ENCODE results near the gene FCN2. TPM values are rescaled to one million over a fixed set of nuclear protein-coding genes. Genes with fewer than 3 reads are reported as not detected.

FCN2 gene
- total and polyA plus RNA-seq, 9 donors, result 0.16 to 0.24 (median 0.18) TPM; not detected in 5

DNA sequence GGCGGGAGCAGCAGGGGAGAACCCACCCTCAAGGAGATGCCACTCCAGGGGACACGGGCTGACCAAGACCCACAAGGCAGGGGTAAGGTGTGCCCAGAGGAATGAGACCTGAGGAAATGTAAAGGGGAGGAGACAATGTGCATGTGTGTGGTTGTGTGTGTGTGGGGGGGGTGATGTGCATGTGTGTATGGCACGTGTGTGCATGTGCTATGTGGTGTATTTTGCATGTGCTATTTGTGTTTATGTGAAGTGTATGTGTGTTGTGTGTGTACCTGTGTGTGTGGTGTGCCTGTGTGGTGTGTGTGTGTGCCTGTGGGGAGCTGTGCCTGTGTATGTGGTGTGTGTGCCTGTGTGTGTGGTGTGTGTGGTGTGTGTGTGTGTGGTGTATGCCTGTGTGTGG is 33.5 kb upstream of the FCN2 start:
- no peaks in the 10 kb centered on the region for H3K27me3 ChIP-seq (ENCODE audit: control insufficient read depth, insufficient read depth, low read length)
- peaks cover 16% of the 10 kb centered on the region for H3K9me3 ChIP-seq (replicated peaks; ENCODE audit: control insufficient read depth, low read depth, low read length)
- WGBS (ENCODE audit: insufficient coverage), result 82% methylated on average over 2 of the region's 3 CpGs
- H3K4me1 ChIP-seq (ENCODE audit: control insufficient read depth, insufficient read depth, low read length), result peaks cover 3% of the 10 kb centered on the region
- H3K36me3 ChIP-seq (ENCODE audit: control insufficient read depth, insufficient read depth, low read length), result peaks cover 29% of the 10 kb centered on the region
- DNase-seq, result no peak
- H3K4me3 ChIP-seq (ENCODE audit: low read length), result no peak overlapping the region
- no peak overlapping the region for H3K27ac ChIP-seq (ENCODE audit: low read length)

DNA sequence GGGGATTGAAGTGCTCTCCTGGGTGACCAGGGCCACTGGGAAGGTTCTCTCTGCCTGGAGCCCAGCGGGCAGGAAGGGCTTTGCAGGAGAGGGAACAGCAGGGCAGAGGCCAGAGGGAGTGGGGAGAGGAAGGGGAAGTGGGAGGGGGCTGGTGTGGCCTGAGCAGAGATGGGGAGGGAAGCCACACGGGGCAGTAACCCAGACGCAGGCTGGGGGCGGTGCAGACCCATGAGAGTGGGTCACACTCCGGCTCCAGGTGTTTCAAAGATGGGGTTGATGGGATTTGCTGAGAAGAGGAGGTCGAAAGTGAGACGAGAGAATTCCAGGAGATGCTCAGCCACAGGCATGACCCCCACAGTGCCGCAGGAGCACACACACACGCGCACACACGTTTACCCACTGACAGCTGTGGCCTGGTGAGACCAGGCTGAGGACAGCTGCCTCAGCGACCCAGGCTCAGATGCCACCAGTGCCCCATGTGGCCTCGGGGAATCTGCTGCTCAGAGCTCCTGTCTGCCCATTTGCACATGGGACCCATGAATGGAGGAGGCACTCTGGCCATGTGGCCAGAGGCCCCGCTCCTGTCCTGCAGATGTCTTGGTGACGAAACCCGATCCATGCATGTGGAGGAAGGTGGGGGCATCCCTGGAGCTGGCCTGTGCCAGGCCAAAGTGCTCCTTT is 32.7 kb upstream of the FCN2 start:
- no peaks in the 10 kb centered on the region for H3K27me3 ChIP-seq (ENCODE audit: control insufficient read depth, insufficient read depth, low read length)
- peaks cover 21% of the 10 kb centered on the region for H3K36me3 ChIP-seq (ENCODE audit: control insufficient read depth, insufficient read depth, low read length)
- no peak overlapping the region for H3K4me3 ChIP-seq (ENCODE audit: low read length)
- no peak for DNase-seq
- H3K9me3 ChIP-seq (replicated peaks; ENCODE audit: control insufficient read depth, low read depth, low read length), result peaks cover 16% of the 10 kb centered on the region
- peaks cover 3% of the 10 kb centered on the region for H3K4me1 ChIP-seq (ENCODE audit: control insufficient read depth, insufficient read depth, low read length)
- H3K27ac ChIP-seq (ENCODE audit: low read length), result no peak overlapping the region
- WGBS (ENCODE audit: insufficient coverage), result 67% methylated on average over 13 of the region's 16 CpGs

DNA sequence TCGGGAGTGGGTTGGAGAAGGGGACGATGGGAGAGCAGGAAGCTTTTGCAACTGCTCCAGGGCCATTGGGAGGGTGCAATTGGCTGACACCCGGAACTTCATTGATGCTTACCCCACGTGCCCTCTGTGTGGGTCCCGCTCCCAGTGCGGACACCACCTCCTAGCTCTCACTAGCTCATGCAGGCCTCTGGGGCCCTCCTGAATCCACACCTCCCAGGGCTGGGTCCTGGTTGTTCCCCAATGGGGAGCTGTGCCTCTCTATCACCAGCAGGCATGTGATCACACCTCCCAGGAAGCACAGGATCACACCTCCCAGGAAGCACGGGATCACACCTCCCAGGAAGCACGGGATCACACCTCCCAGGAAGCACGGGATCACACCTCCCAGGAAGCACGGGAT is 32.1 kb upstream of the FCN2 start:
- Histone ChIP-seq H3K36me3 (ENCODE audit: control insufficient read depth, insufficient read depth, low read length) (peaks cover 16% of the 10 kb centered on the region), H3K9me3 (replicated peaks; ENCODE audit: control insufficient read depth, low read depth, low read length) (peaks cover 16% of the 10 kb centered on the region), H3K27me3 (ENCODE audit: control insufficient read depth, insufficient read depth, low read length) (no peaks in the 10 kb centered on the region), H3K4me3 (ENCODE audit: low read length) (no peak overlapping the region), H3K4me1 (ENCODE audit: control insufficient read depth, insufficient read depth, low read length) (peaks cover 3% of the 10 kb centered on the region), H3K27ac (ENCODE audit: low read length) (no peak overlapping the region)
- WGBS (ENCODE audit: insufficient coverage), result 70% methylated on average over 4 of the region's 10 CpGs
- DNase-seq, result no peak

GRCh38 chr9:134850611-134851010 is 30.0 kb upstream of the FCN2 start:
- Histone ChIP-seq H3K36me3 (ENCODE audit: control insufficient read depth, insufficient read depth, low read length) (peaks cover 2% of the 10 kb centered on the region), H3K27me3 (ENCODE audit: control insufficient read depth, insufficient read depth, low read length) (no peaks in the 10 kb centered on the region), H3K9me3 (replicated peaks; ENCODE audit: control insufficient read depth, low read depth, low read length) (peaks cover 16% of the 10 kb centered on the region), H3K27ac (ENCODE audit: low read length) (no peak overlapping the region), H3K4me1 (ENCODE audit: control insufficient read depth, insufficient read depth, low read length) (peaks cover 3% of the 10 kb centered on the region), H3K4me3 (ENCODE audit: low read length) (no peak overlapping the region)
- WGBS (ENCODE audit: insufficient coverage), result 86% methylated on average over 7 of the region's 9 CpGs
- DNase-seq, result no peak

DNA sequence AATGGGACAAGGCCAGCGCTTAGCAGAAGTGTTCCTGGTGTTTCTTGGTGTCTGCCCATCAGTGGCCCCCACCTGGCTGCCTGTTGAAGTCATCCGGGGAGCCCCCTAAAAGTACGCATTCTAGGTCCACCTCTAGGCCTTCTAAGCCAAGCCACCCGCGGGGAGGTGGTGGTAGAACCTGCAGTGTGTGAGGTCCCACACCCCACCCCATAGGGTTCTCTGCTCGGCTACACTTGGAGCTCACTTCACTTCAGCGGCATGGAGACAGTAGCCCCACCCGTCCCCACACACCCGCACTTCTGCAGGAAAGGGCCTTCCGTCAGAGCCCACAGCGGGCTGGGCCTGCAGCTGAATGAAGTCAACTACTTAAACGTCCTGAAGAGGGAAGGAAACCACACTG is 29.6 kb upstream of the FCN2 start:
- Histone ChIP-seq H3K36me3 (ENCODE audit: control insufficient read depth, insufficient read depth, low read length) (no peaks in the 10 kb centered on the region), H3K27ac (ENCODE audit: low read length) (no peak overlapping the region), H3K9me3 (replicated peaks; ENCODE audit: control insufficient read depth, low read depth, low read length) (peaks cover 16% of the 10 kb centered on the region), H3K27me3 (ENCODE audit: control insufficient read depth, insufficient read depth, low read length) (no peaks in the 10 kb centered on the region), H3K4me1 (ENCODE audit: control insufficient read depth, insufficient read depth, low read length) (peaks cover 3% of the 10 kb centered on the region), H3K4me3 (ENCODE audit: low read length) (no peak overlapping the region)
- 87% methylated on average over 7 of the region's 12 CpGs for WGBS (ENCODE audit: insufficient coverage)
- DNase-seq, result no peak

DNA sequence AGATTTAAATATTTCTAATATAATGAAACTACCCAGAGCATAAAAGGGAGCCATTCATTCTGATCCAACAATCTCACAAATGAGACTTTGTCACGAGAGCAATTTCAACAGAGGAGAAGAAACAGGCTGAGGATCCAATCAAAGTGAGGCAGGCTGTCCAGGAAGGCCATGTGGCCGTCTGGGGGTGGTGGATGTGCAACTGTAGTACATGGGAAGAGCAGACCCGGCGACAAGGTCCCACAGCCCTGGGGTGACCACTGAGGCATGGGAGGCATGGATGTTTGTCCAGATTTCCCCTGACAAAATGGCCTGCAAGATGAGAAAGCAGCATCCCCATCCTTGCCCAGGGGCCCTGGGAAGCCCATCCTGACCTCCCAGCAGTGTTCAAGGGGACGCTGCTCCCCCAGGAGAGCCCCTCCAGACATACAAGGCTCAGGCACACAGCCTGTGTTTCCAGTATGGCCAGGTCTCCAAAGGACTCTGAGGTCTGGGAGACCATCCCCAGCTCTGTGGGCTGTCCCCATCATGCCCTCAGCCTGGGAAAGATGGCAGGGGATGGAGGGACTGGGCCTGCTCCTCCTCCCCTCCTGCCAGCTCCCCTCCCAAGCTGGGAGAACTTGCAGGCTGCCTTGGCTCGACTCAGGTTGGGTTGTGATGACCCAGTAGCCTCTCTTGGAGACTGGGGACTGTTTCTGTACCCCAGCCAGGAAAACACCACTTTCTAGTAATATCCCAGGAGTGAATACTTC is 27.5 kb upstream of the FCN2 start:
- Histone ChIP-seq H3K9me3 (replicated peaks; ENCODE audit: control insufficient read depth, low read depth, low read length) (peaks cover 16% of the 10 kb centered on the region), H3K27me3 (ENCODE audit: control insufficient read depth, insufficient read depth, low read length) (no peaks in the 10 kb centered on the region), H3K4me1 (ENCODE audit: control insufficient read depth, insufficient read depth, low read length) (peaks cover under 1% of the 10 kb centered on the region), H3K36me3 (ENCODE audit: control insufficient read depth, insufficient read depth, low read length) (no peaks in the 10 kb centered on the region), H3K4me3 (ENCODE audit: low read length) (no peak overlapping the region), H3K27ac (ENCODE audit: low read length) (no peak overlapping the region)
- WGBS (ENCODE audit: insufficient coverage), result 66% methylated on average over 3 of the region's 6 CpGs
- peak; percentile 31 for DNase-seq

DNA sequence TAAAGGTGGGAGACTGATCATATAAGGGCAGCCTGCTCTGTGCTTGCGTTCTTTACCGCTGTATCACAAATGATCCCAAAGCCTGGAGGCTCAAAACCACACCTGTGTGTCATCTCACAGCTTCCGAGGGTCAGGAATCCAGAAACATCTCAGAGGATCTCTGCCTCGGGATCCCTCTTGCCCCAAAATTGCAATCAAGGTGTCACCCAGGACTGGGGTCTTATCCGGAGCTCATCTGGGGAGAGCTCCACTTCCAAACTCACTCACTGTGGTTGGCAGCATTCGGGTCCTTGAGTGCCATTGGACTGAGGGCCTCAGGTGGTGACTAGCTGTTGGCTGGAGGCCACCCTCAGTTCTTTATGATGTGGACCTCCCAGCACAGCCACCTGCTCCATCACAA is 26.7 kb upstream of the FCN2 start:
- H3K36me3 ChIP-seq (ENCODE audit: control insufficient read depth, insufficient read depth, low read length), result no peaks in the 10 kb centered on the region
- H3K4me1 ChIP-seq (ENCODE audit: control insufficient read depth, insufficient read depth, low read length), result no peaks in the 10 kb centered on the region
- H3K4me3 ChIP-seq (ENCODE audit: low read length), result no peak overlapping the region
- no peak overlapping the region for H3K27ac ChIP-seq (ENCODE audit: low read length)
- DNase-seq, result peak; percentile 22
- WGBS (ENCODE audit: insufficient coverage), result 75% methylated on average over 4 of the region's 6 CpGs
- peaks cover 3% of the 10 kb centered on the region for H3K27me3 ChIP-seq (ENCODE audit: control insufficient read depth, insufficient read depth, low read length)
- peaks cover 10% of the 10 kb centered on the region for H3K9me3 ChIP-seq (replicated peaks; ENCODE audit: control insufficient read depth, low read depth, low read length)

DNA sequence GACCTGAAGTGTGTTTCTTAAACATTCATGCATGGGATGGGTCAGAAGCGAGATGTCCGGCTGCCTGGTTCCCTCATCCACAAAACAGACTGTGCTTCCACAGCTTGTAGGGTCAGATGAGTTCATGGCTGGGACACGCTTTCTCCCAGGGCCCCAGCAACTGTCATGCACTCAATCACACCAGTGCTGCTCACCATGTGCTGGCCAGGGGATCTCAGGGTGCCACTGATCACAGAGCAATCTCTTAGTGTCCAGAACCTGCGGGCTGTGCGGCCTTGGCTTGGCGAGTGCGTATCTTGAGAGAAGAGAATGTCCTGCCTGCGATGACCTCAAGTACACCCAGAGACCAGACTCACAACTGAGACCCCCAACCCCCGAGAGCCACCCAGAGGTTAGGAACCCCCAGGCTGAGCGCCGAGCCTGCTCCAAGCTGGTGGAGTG is 26.0 kb upstream of the FCN2 start:
- Histone ChIP-seq H3K27ac (ENCODE audit: low read length) (no peak overlapping the region), H3K36me3 (ENCODE audit: control insufficient read depth, insufficient read depth, low read length) (no peaks in the 10 kb centered on the region), H3K27me3 (ENCODE audit: control insufficient read depth, insufficient read depth, low read length) (peaks cover 3% of the 10 kb centered on the region), H3K4me3 (ENCODE audit: low read length) (no peak overlapping the region), H3K4me1 (ENCODE audit: control insufficient read depth, insufficient read depth, low read length) (no peaks in the 10 kb centered on the region), H3K9me3 (replicated peaks; ENCODE audit: control insufficient read depth, low read depth, low read length) (peaks cover 10% of the 10 kb centered on the region)
- DNase-seq, result peak; percentile 12
- WGBS (ENCODE audit: insufficient coverage), result 100% methylated on average over 3 of the region's 11 CpGs

GRCh38 chr9:134855231-134855899 is 25.2 kb upstream of the FCN2 start:
- no peaks in the 10 kb centered on the region for H3K4me1 ChIP-seq (ENCODE audit: control insufficient read depth, insufficient read depth, low read length)
- no peak overlapping the region for H3K4me3 ChIP-seq (ENCODE audit: low read length)
- DNase-seq, result no peak
- no peaks in the 10 kb centered on the region for H3K36me3 ChIP-seq (ENCODE audit: control insufficient read depth, insufficient read depth, low read length)
- peaks cover 3% of the 10 kb centered on the region for H3K27me3 ChIP-seq (ENCODE audit: control insufficient read depth, insufficient read depth, low read length)
- peaks cover 8% of the 10 kb centered on the region for H3K9me3 ChIP-seq (replicated peaks; ENCODE audit: control insufficient read depth, low read depth, low read length)
- H3K27ac ChIP-seq (ENCODE audit: low read length), result no peak overlapping the region
- 84% methylated on average over 17 of the region's 18 CpGs for WGBS (ENCODE audit: insufficient coverage)

GRCh38 chr9:134855900-134856377 is 24.7 kb upstream of the FCN2 start:
- no peaks in the 10 kb centered on the region for H3K36me3 ChIP-seq (ENCODE audit: control insufficient read depth, insufficient read depth, low read length)
- peaks cover 3% of the 10 kb centered on the region for H3K27me3 ChIP-seq (ENCODE audit: control insufficient read depth, insufficient read depth, low read length)
- no peaks in the 10 kb centered on the region for H3K4me1 ChIP-seq (ENCODE audit: control insufficient read depth, insufficient read depth, low read length)
- no peak overlapping the region for H3K27ac ChIP-seq (ENCODE audit: low read length)
- no peak for DNase-seq
- H3K4me3 ChIP-seq (ENCODE audit: low read length), result no peak overlapping the region
- 79% methylated on average over 2 of the region's 9 CpGs for WGBS (ENCODE audit: insufficient coverage)
- peaks cover 6% of the 10 kb centered on the region for H3K9me3 ChIP-seq (replicated peaks; ENCODE audit: control insufficient read depth, low read depth, low read length)
